NK-92 (cell line): ENCODE data around the gene SLC22A23.
A peak's percentile ranks its signal among the peaks of the same experiment; 100 is the strongest.
"Not testable (repeated sequence)": the region's sequence is repeated elsewhere in the genome, so short reads cannot be mapped to it uniquely, and the experiment has no call there.

Experiments used
- DNase-seq: peaks from one replicate; lab custom pipeline; 2025; ENCODE audit not compliant: unreplicated experiment; lab: John Stamatoyannopoulos, UW

Gene SLC22A23

GRCh38 chr6:3251462-3252314, 205.2 kb downstream of the SLC22A23 start:
- DNase-seq, result peak; percentile 33

- no peak for DNase-seq
Observed at GRCh38 chr6:3250231-3250675, 206.6 kb downstream of the SLC22A23 start.

GRCh38 chr6:3249821-3250220, 207.0 kb downstream of the SLC22A23 start:
- DNase-seq, result no peak

GRCh38 chr6:3247255-3248146, 209.3 kb downstream of the SLC22A23 start:
- no peak for DNase-seq

- no peak for DNase-seq
Observed at GRCh38 chr6:3245216-3245615, 211.6 kb downstream of the SLC22A23 start.

GRCh38 chr6:3244832-3245161, 212.1 kb downstream of the SLC22A23 start:
- DNase-seq, result not testable (repeated sequence)

GRCh38 chr6:3244003-3244831, 212.6 kb downstream of the SLC22A23 start:
- no peak for DNase-seq

GRCh38 chr6:3242768-3243167, 214.1 kb downstream of the SLC22A23 start:
- no peak for DNase-seq

GRCh38 chr6:3241745-3242144, 215.1 kb downstream of the SLC22A23 start:
- DNase-seq, result not testable (repeated sequence)

GRCh38 chr6:3240595-3240994, 216.3 kb downstream of the SLC22A23 start:
- no peak for DNase-seq

GRCh38 chr6:3239110-3239830, 217.6 kb downstream of the SLC22A23 start:
- no peak for DNase-seq

- DNase-seq, result no peak
Observed at GRCh38 chr6:3237761-3238662, 218.8 kb downstream of the SLC22A23 start.

- DNase-seq, result no peak
Observed at GRCh38 chr6:3236005-3236404, 220.8 kb downstream of the SLC22A23 start.

- DNase-seq, result no peak
Observed at GRCh38 chr6:3235486-3235885, 221.4 kb downstream of the SLC22A23 start.

- DNase-seq, result no peak
Observed at GRCh38 chr6:3233904-3234303, 222.9 kb downstream of the SLC22A23 start.

GRCh38 chr6:3233321-3233720, 223.5 kb downstream of the SLC22A23 start:
- DNase-seq, result no peak

GRCh38 chr6:3232017-3232945, 224.6 kb downstream of the SLC22A23 start:
- no peak for DNase-seq

- no peak for DNase-seq
Observed at GRCh38 chr6:3231247-3232016, 225.4 kb downstream of the SLC22A23 start.
